SJSA1 (cell line): ENCODE data around the gene OOSP2. TPM values are rescaled to one million over a fixed set of nuclear protein-coding genes. Genes with fewer than 3 reads are reported as not detected.
"Not testable (repeated sequence)": the region's sequence is repeated elsewhere in the genome, so short reads cannot be mapped to it uniquely, and the experiment has no call there.

Source experiments
- DNase-seq, 2 experiments: peaks; one replicate each; pipeline ENCODE4 v3.0.0-alpha.2; 2015 to 2020; ENCODE audit warnings: low spot score in 2 of 2, low read depth in 1 of 2
- H3K27ac ChIP-seq: fragments of 250-450 bp; sonication (Bioruptor Pico); 2 replicates; pipeline ENCODE4 v1.5.1; 2020; ENCODE audit warnings: mild to moderate bottlenecking, moderate library complexity
- H3K27me3 ChIP-seq: fragments of 250-450 bp; sonication (Bioruptor Pico); replicated peaks from 2 replicates; pipeline ENCODE4 v1.5.1; 2020; ENCODE audit warnings: mild to moderate bottlenecking, moderate library complexity
- H3K36me3 ChIP-seq: fragments of 250-450 bp; sonication (Bioruptor Pico); 2 replicates; pipeline ENCODE4 v1.5.1; 2020; ENCODE audit warnings: mild to moderate bottlenecking
- H3K4me1 ChIP-seq: fragments of 250-450 bp; sonication (Bioruptor Pico); replicated peaks from 2 replicates; pipeline ENCODE4 v1.6.1; 2021; ENCODE audit warnings: mild to moderate bottlenecking
- H3K4me3 ChIP-seq: fragments of 250-450 bp; sonication (Bioruptor Pico); 2 replicates; pipeline ENCODE4 v1.5.1; 2020; ENCODE audit warnings: mild to moderate bottlenecking
- H3K9me3 ChIP-seq: fragments of 250-450 bp; sonication (Bioruptor Pico); replicated peaks from 2 replicates; pipeline ENCODE4 v1.5.1; 2020; ENCODE audit warnings: mild to moderate bottlenecking
- total RNA-seq: library from RNA; depleted of rRNA; stranded (reverse); fragments of >200 nt; shearing (Covaris generic); gene quantifications from 2 replicates; pipeline ENCODE4 v1.2.3, GENCODE V29; 2014; rRNA removed

The OOSP2 gene
- total RNA-seq, result not detected in 2 replicates

GRCh38 chr11:60040109-60040508 lies at the start of gene OOSP2:
TSS of gene OOSP2 (plus strand) at chr11:60040409. CDS start at chr11:60040460, 51 bp downstream.
- Histone ChIP-seq H3K36me3 (no peaks in the 10 kb centered on the region), H3K27me3 (peaks cover 37% of the 10 kb centered on the region), H3K4me3 (no peak within 1 kb of the TSS), H3K27ac (no peak within 1 kb of the TSS), H3K9me3 (no peaks in the 10 kb centered on the region), H3K4me1 (no peaks in the 10 kb centered on the region)
- DNase-seq, result no peak

GRCh38 chr11:59990421-59990820 lies 49.8 kb upstream of the OOSP2 start:
- no peak for DNase-seq
- Histone ChIP-seq H3K27me3 (no peaks in the 10 kb centered on the region), H3K4me3 (no peak overlapping the region), H3K9me3 (no peaks in the 10 kb centered on the region), H3K4me1 (no peaks in the 10 kb centered on the region), H3K27ac (no peak overlapping the region), H3K36me3 (no peaks in the 10 kb centered on the region)

GRCh38 chr11:59992425-59992824 lies 47.8 kb upstream of the OOSP2 start:
- no peak overlapping the region for H3K27ac ChIP-seq
- DNase-seq, result no peak
- H3K9me3 ChIP-seq, result no peaks in the 10 kb centered on the region
- H3K36me3 ChIP-seq, result no peaks in the 10 kb centered on the region
- no peaks in the 10 kb centered on the region for H3K4me1 ChIP-seq
- H3K27me3 ChIP-seq, result no peaks in the 10 kb centered on the region
- no peak overlapping the region for H3K4me3 ChIP-seq

GRCh38 chr11:59997800-59998199 lies 42.4 kb upstream of the OOSP2 start:
- Histone ChIP-seq H3K27ac (no peak overlapping the region), H3K36me3 (no peaks in the 10 kb centered on the region), H3K4me1 (0 out of 2 replicates have a peak, but pooled peaks cover 3% of the 10 kb centered on the region), H3K27me3 (no peaks in the 10 kb centered on the region), H3K9me3 (no peaks in the 10 kb centered on the region), H3K4me3 (no peak overlapping the region)
- no peak for DNase-seq

GRCh38 chr11:59999691-60000090 lies 40.5 kb upstream of the OOSP2 start:
- no peak overlapping the region for H3K4me3 ChIP-seq
- DNase-seq, result no peak
- H3K27ac ChIP-seq, result no peak overlapping the region
- no peaks in the 10 kb centered on the region for H3K9me3 ChIP-seq
- H3K4me1 ChIP-seq, result 0 out of 2 replicates have a peak, but pooled peaks cover 3% of the 10 kb centered on the region
- H3K36me3 ChIP-seq, result no peaks in the 10 kb centered on the region
- H3K27me3 ChIP-seq, result no peaks in the 10 kb centered on the region; the same call in 1 of the 2 replicates

- Histone ChIP-seq H3K27ac (no peak overlapping the region), H3K4me3 (no peak overlapping the region), H3K4me1 (no peaks in the 10 kb centered on the region), H3K9me3 (no peaks in the 10 kb centered on the region), H3K36me3 (no peaks in the 10 kb centered on the region), H3K27me3 (no peaks in the 10 kb centered on the region; the same call in 1 of the 2 replicates)
- DNase-seq, result no peak
These were observed 36.5 kb upstream of the OOSP2 start for GRCh38 chr11:60003729-60004128.

- Histone ChIP-seq H3K27me3 (no peaks in the 10 kb centered on the region; the same call in 1 of the 2 replicates), H3K9me3 (no peaks in the 10 kb centered on the region), H3K36me3 (no peaks in the 10 kb centered on the region), H3K27ac (no peak overlapping the region), H3K4me1 (no peaks in the 10 kb centered on the region), H3K4me3 (no peak overlapping the region)
- no peak for DNase-seq
These were observed 34.8 kb upstream of the OOSP2 start for GRCh38 chr11:60005360-60005759.

GRCh38 chr11:60016881-60017280 lies 23.3 kb upstream of the OOSP2 start, which contains the start of gene OOSP4B:
TSS of gene OOSP4B (plus strand) at chr11:60017181.
- Histone ChIP-seq H3K27ac (no peak within 1 kb of the TSS), H3K9me3 (no peaks in the 10 kb centered on the region), H3K36me3 (no peaks in the 10 kb centered on the region), H3K4me3 (no peak within 1 kb of the TSS), H3K27me3 (peaks cover 15% of the 10 kb centered on the region), H3K4me1 (no peaks in the 10 kb centered on the region)
- no peak for DNase-seq

GRCh38 chr11:60018058-60018457 lies 22.2 kb upstream of the OOSP2 start:
- no peak overlapping the region for H3K27ac ChIP-seq
- peaks cover 15% of the 10 kb centered on the region for H3K27me3 ChIP-seq
- H3K4me1 ChIP-seq, result no peaks in the 10 kb centered on the region
- H3K9me3 ChIP-seq, result no peaks in the 10 kb centered on the region
- DNase-seq, result no peak
- H3K36me3 ChIP-seq, result no peaks in the 10 kb centered on the region
- H3K4me3 ChIP-seq, result no peak overlapping the region

GRCh38 chr11:60020376-60020775 lies 19.8 kb upstream of the OOSP2 start:
- not testable (repeated sequence) for H3K27ac ChIP-seq, DNase-seq, H3K9me3 ChIP-seq, H3K4me1 ChIP-seq, H3K4me3 ChIP-seq, H3K36me3 ChIP-seq
- H3K27me3 ChIP-seq, result peaks cover 15% of the 10 kb centered on the region

GRCh38 chr11:60029015-60029632 lies 11.1 kb upstream of the OOSP2 start:
- H3K36me3 ChIP-seq, result no peaks in the 10 kb centered on the region
- no peaks in the 10 kb centered on the region for H3K9me3 ChIP-seq
- no peak for DNase-seq
- peaks cover 13% of the 10 kb centered on the region for H3K27me3 ChIP-seq
- H3K27ac ChIP-seq, result no peak overlapping the region
- no peaks in the 10 kb centered on the region for H3K4me1 ChIP-seq
- H3K4me3 ChIP-seq, result no peak overlapping the region

GRCh38 chr11:60050422-60050821 lies 10.2 kb downstream of the OOSP2 start:
- not testable (repeated sequence) for H3K4me3 ChIP-seq, H3K4me1 ChIP-seq

GRCh38 chr11:60050839-60051238 lies 10.6 kb downstream of the OOSP2 start:
- DNase-seq, H3K4me3 ChIP-seq, H3K36me3 ChIP-seq, H3K9me3 ChIP-seq, H3K4me1 ChIP-seq, H3K27ac ChIP-seq, H3K27me3 ChIP-seq: not testable (repeated sequence)

More at GRCh38 chr11:60050422-60050821, 10.2 kb downstream of the OOSP2 start:
- not testable (repeated sequence) for H3K9me3 ChIP-seq, H3K36me3 ChIP-seq, H3K27ac ChIP-seq, DNase-seq, H3K27me3 ChIP-seq

- no peaks in the 10 kb centered on the region for H3K36me3 ChIP-seq
- peaks cover 18% of the 10 kb centered on the region for H3K27me3 ChIP-seq
- no peak within 1 kb of the TSS for H3K27ac ChIP-seq
- no peak within 1 kb of the TSS for H3K4me3 ChIP-seq
- no peak for DNase-seq
- H3K4me1 ChIP-seq, result no peaks in the 10 kb centered on the region
- no peaks in the 10 kb centered on the region for H3K9me3 ChIP-seq
These were observed 16.2 kb downstream of the OOSP2 start, which contains the start of gene MS4A3 for GRCh38 chr11:60056349-60056969. TSS of gene MS4A3 (plus strand) at chr11:60056665. CDS start at chr11:60061161, 4,496 bp downstream.
